ENCODE measurements around the gene LRRTM3.

LRRTM3 gene

GRCh38 chr10:66925896-66926715 is at the start of gene LRRTM3:
Gene LRRTM3 (plus strand): TSS chr10:66926036.
- peak; percentile 48 for DNase-seq (ENCODE audit: low read depth)
- TF ChIP-seq CTCF (IDR thresholded peaks at IDR 0.05; ENCODE audit: low read depth, low read length, missing control alignments), result peak; percentile 77
- no peak within 1 kb of the TSS for H3K4me3 ChIP-seq (ENCODE audit: low read depth, low read length)

GRCh38 chr10:66877361-66877760 is 48.5 kb upstream of the LRRTM3 start:
- no peak overlapping the region for H3K4me3 ChIP-seq (ENCODE audit: low read depth, low read length)
- DNase-seq (ENCODE audit: low read depth), result no peak
- TF ChIP-seq CTCF (IDR thresholded peaks at IDR 0.05; ENCODE audit: low read depth, low read length, missing control alignments), result no peak

GRCh38 chr10:66880292-66880691 is 45.5 kb upstream of the LRRTM3 start:
- no peak overlapping the region for H3K4me3 ChIP-seq (ENCODE audit: low read depth, low read length)
- DNase-seq (ENCODE audit: low read depth), result no peak
- TF ChIP-seq CTCF (IDR thresholded peaks at IDR 0.05; ENCODE audit: low read depth, low read length, missing control alignments), result no peak

- DNase-seq (ENCODE audit: low read depth), result no peak
- no peak overlapping the region for H3K4me3 ChIP-seq (ENCODE audit: low read depth, low read length)
- TF ChIP-seq CTCF (IDR thresholded peaks at IDR 0.05; ENCODE audit: low read depth, low read length, missing control alignments), result no peak
These were observed 45.0 kb upstream of the LRRTM3 start for GRCh38 chr10:66880826-66881225.

GRCh38 chr10:66881814-66882213 is 44.0 kb upstream of the LRRTM3 start:
- H3K4me3 ChIP-seq (ENCODE audit: low read depth, low read length), result no peak overlapping the region
- DNase-seq (ENCODE audit: low read depth), result no peak
- TF ChIP-seq CTCF (IDR thresholded peaks at IDR 0.05; ENCODE audit: low read depth, low read length, missing control alignments), result no peak

- no peak for DNase-seq (ENCODE audit: low read depth)
- no peak for TF ChIP-seq CTCF (IDR thresholded peaks at IDR 0.05; ENCODE audit: low read depth, low read length, missing control alignments)
- no peak overlapping the region for H3K4me3 ChIP-seq (ENCODE audit: low read depth, low read length)
These were observed 43.6 kb upstream of the LRRTM3 start for GRCh38 chr10:66882271-66882670.

GRCh38 chr10:66886848-66887247 is 39.0 kb upstream of the LRRTM3 start:
- TF ChIP-seq CTCF (IDR thresholded peaks at IDR 0.05; ENCODE audit: low read depth, low read length, missing control alignments), result no peak
- no peak for DNase-seq (ENCODE audit: low read depth)
- no peak overlapping the region for H3K4me3 ChIP-seq (ENCODE audit: low read depth, low read length)

Measured in GM12864 (cell line).